H1 (cell line): ENCODE results near the gene ZNF532. TPM values are rescaled to one million over a fixed set of nuclear protein-coding genes. Genes with fewer than 3 reads are reported as not detected.

ENCODE experiments used
- CTCF ChIA-PET: fragments of 300-600 bp; sonication (Branson Sonifier 250); formaldehyde crosslinking; loops from one replicate; lab custom pipeline; 2021; ENCODE audit not compliant: partially characterized antibody; lab: Charles Lee
- POLR2A ChIA-PET: fragments of 300-600 bp; sonication (Branson Sonifier 250); formaldehyde crosslinking; loops from one replicate; lab custom pipeline; 2021; ENCODE audit warnings: inconsistent platforms; ENCODE audit not compliant: partially characterized antibody; lab: Charles Lee
- DNase-seq, 2 experiments: peaks; one replicate each; pipeline versions ENCODE4 v3.0.0 to v3.0.0-alpha.2; 2010 to 2022; ENCODE audit warnings: low spot score in 2 of 2, low read depth in 1 of 2, mixed read lengths in 1 of 2
- FAIRE-seq: peaks from 2 replicates; lab custom pipeline; 2011; peaks lifted over from hg19 to GRCh38; lab: Jason Lieb, UNC
- H2AFZ ChIP-seq: 2 replicates; pipeline ENCODE4 v1.8.1; 2012; ENCODE audit warnings: low read length, inconsistent platforms
- H2AK5ac ChIP-seq: 2 replicates; pipeline ENCODE4 v1.6.1; 2013; ENCODE audit warnings: low read depth, low read length
- H2BK120ac ChIP-seq: replicated peaks from 2 replicates; pipeline ENCODE3; 2013; ENCODE audit warnings: low read depth, low read length, inconsistent platforms
- H2BK12ac ChIP-seq: 2 replicates; pipeline ENCODE4 v1.6.1; 2013; ENCODE audit warnings: low read depth, low read length
- H2BK15ac ChIP-seq: 2 replicates; pipeline ENCODE4 v1.6.1; 2013; ENCODE audit warnings: low read length
- H2BK20ac ChIP-seq: 2 replicates; pipeline ENCODE4 v1.6.1; 2013; ENCODE audit warnings: low read length
- H2BK5ac ChIP-seq: 2 replicates; pipeline ENCODE4 v1.6.1; 2013; ENCODE audit warnings: low read depth, low read length
- H3K14ac ChIP-seq: 2 replicates; pipeline ENCODE4 v1.6.1; 2013; ENCODE audit warnings: inconsistent platforms; ENCODE audit not compliant: insufficient read length
- H3K18ac ChIP-seq: 2 replicates; pipeline ENCODE4 v1.6.1; 2013; ENCODE audit warnings: low read length; ENCODE audit errors: extremely low read depth
- H3K23ac ChIP-seq: 2 replicates; pipeline ENCODE4 v1.6.1; 2013; ENCODE audit warnings: inconsistent platforms; ENCODE audit not compliant: insufficient read length
- H3K23me2 ChIP-seq: 2 replicates; pipeline ENCODE4 v1.6.1; 2013; ENCODE audit warnings: low read depth, low read length
- H3K27ac ChIP-seq: 2 replicates; pipeline ENCODE4 v1.6.1; 2011; ENCODE audit warnings: low read depth, low read length, inconsistent platforms
- H3K27me3 ChIP-seq, 4 experiments: replicated peaks in 1 of 4; 1 replicate in 1 of 4; 2 replicates in 3 of 4; pipeline versions ENCODE4 v1.6.1 to v1.8.1; 2011 to 2013; ENCODE audit warnings: low read length in 3 of 4, mild to moderate bottlenecking in 3 of 4, inconsistent platforms in 2 of 4, mixed read lengths in 2 of 4, moderate library complexity in 1 of 4; ENCODE audit not compliant: control insufficient read depth in 3 of 4, insufficient read depth in 3 of 4; ENCODE audit errors: extremely low read depth in 1 of 4
- H3K36me3 ChIP-seq, 4 experiments: 2 replicates each; pipeline versions ENCODE4 v1.6.1 to v1.8.1; 2011 to 2013; ENCODE audit warnings: mild to moderate bottlenecking in 4 of 4, low read length in 3 of 4, moderate library complexity in 2 of 4, control low read depth in 1 of 4, inconsistent platforms in 1 of 4; ENCODE audit not compliant: insufficient read depth in 4 of 4, control insufficient read depth in 2 of 4
- H3K4ac ChIP-seq: replicated peaks from 2 replicates; pipeline ENCODE3; 2013; ENCODE audit warnings: low read length, low read depth, mixed read lengths, inconsistent platforms; ENCODE audit not compliant: insufficient read length
- H3K4me1 ChIP-seq, 4 experiments: replicated peaks in 1 of 4; 1 replicate in 1 of 4; 2 replicates in 3 of 4; pipeline versions ENCODE4 v1.6.1 to v1.8.1; 2011 to 2013; ENCODE audit warnings: low read length in 3 of 4, inconsistent platforms in 2 of 4, mixed read lengths in 1 of 4; ENCODE audit not compliant: insufficient read depth in 4 of 4, control insufficient read depth in 3 of 4
- H3K4me2 ChIP-seq, 2 experiments: 2 replicates each; pipeline versions ENCODE4 v1.6.1 to v1.8.1; 2011 to 2013; ENCODE audit warnings: low read depth in 2 of 2, low read length in 2 of 2, control low read depth in 1 of 2, inconsistent platforms in 1 of 2, mild to moderate bottlenecking in 1 of 2; ENCODE audit not compliant: insufficient read depth in 1 of 2
- H3K4me3 ChIP-seq, 4 experiments: fragments of 200-600, 300-600 bp in 1 of 4; sonication (generic), shearing (Covaris generic), sonication (Bioruptor Twin) in 1 of 4; 2 replicates each; pipeline versions ENCODE4 v1.5.1 to v1.8.1; 2011 to 2016; ENCODE audit warnings: low read length in 4 of 4, low read depth in 3 of 4, control low read depth in 2 of 4, inconsistent platforms in 2 of 4, mild to moderate bottlenecking in 2 of 4, mixed read lengths in 1 of 4, moderate library complexity in 1 of 4; ENCODE audit not compliant: insufficient read depth in 2 of 4; ENCODE audit errors: extremely low read depth in 1 of 4
- H3K56ac ChIP-seq: replicated peaks from 2 replicates; pipeline ENCODE3; 2013; ENCODE audit warnings: low read depth, mild to moderate bottlenecking, mixed read lengths, low read length, inconsistent platforms; ENCODE audit not compliant: insufficient read length
- H3K79me1 ChIP-seq: 2 replicates; pipeline ENCODE4 v1.6.1; 2013; ENCODE audit warnings: low read depth, low read length, control low read depth
- H3K79me2 ChIP-seq, 2 experiments: 2 replicates each; pipeline versions ENCODE4 v1.6.1 to v1.8.1; 2012 to 2013; ENCODE audit warnings: low read length in 2 of 2, mild to moderate bottlenecking in 2 of 2, inconsistent platforms in 1 of 2; ENCODE audit not compliant: insufficient read depth in 2 of 2, control insufficient read depth in 1 of 2
- H3K9ac ChIP-seq, 4 experiments: replicated peaks in 1 of 4; 1 replicate in 1 of 4; 2 replicates in 3 of 4; pipeline versions ENCODE4 v1.6.1 to v1.8.1; 2011 to 2013; ENCODE audit warnings: low read depth in 3 of 4, low read length in 3 of 4, control low read depth in 2 of 4, mild to moderate bottlenecking in 2 of 4, moderate library complexity in 2 of 4, inconsistent platforms in 1 of 4; ENCODE audit errors: extremely low read depth in 1 of 4
- H3K9me3 ChIP-seq, 2 experiments: 2 replicates each; pipeline versions ENCODE4 v1.6.1 to v1.8.1; 2012 to 2013; ENCODE audit warnings: mild to moderate bottlenecking in 2 of 2, moderate library complexity in 2 of 2, control low read depth in 1 of 2, inconsistent platforms in 1 of 2, low read depth in 1 of 2, low read length in 1 of 2, mixed read lengths in 1 of 2; ENCODE audit not compliant: insufficient read depth in 2 of 2
- H4K20me1 ChIP-seq, 2 experiments: replicated peaks in 1 of 2; 2 replicates each; pipeline versions ENCODE3 to v1.8.1; 2011 to 2013; ENCODE audit warnings: inconsistent platforms in 2 of 2, low read length in 2 of 2, mild to moderate bottlenecking in 1 of 2; ENCODE audit not compliant: insufficient read depth in 2 of 2, control insufficient read depth in 1 of 2
- H4K5ac ChIP-seq: 2 replicates; pipeline ENCODE4 v1.6.1; 2013; ENCODE audit warnings: low read length, low read depth, mixed read lengths, inconsistent platforms; ENCODE audit not compliant: insufficient read length
- H4K8ac ChIP-seq: 2 replicates; pipeline ENCODE4 v1.8.0; 2013; ENCODE audit warnings: mild to moderate bottlenecking, moderate library complexity, low read length, inconsistent platforms; ENCODE audit not compliant: insufficient read depth; ENCODE audit errors: extremely low read depth
- H4K91ac ChIP-seq: replicated peaks from 2 replicates; pipeline ENCODE3; 2013; ENCODE audit warnings: low read length, mixed read lengths, inconsistent platforms; ENCODE audit not compliant: insufficient read length
- CEBPB ChIP-seq: IDR thresholded peaks from 2 replicates; pipeline ENCODE4 v1.6.1; 2012; ENCODE audit warnings: low read depth, low read length
- GTF2F1 ChIP-seq: IDR thresholded peaks from 2 replicates; pipeline ENCODE4 v1.6.1; 2012; ENCODE audit warnings: low read depth, low read length, improper control_type of control experiment, borderline replicate concordance
- JUN ChIP-seq: IDR thresholded peaks from 2 replicates; pipeline ENCODE4 v1.6.1; 2011; ENCODE audit warnings: low read depth, mild to moderate bottlenecking, improper control_type of control experiment, low read length
- POLR2AphosphoS5 ChIP-seq: IDR thresholded peaks from 2 replicates; pipeline ENCODE4 v1.6.1; 2011; ENCODE audit warnings: low read depth, low read length
- RFX5 ChIP-seq: IDR thresholded peaks from 2 replicates; pipeline ENCODE4 v1.6.1; 2011; ENCODE audit warnings: low read depth, low read length, improper control_type of control experiment, borderline replicate concordance
- WGBS, 2 experiments: shearing (Covaris generic) in 1 of 2; methylation state at CpG; one replicate each; pipeline versions ENCODE4 v1.1.6 to v1.1.7; 2013 to 2015; ENCODE audit warnings: low lambda C conversion rate in 2 of 2, mixed read lengths in 2 of 2, inconsistent platforms in 1 of 2, low coverage in 1 of 2, missing lambda C conversion rate in 1 of 2; ENCODE audit not compliant: insufficient replicate concordance in 2 of 2, insufficient coverage in 1 of 2, insufficient read length in 1 of 2; ENCODE audit errors: extremely low coverage in 1 of 2, missing lambda C conversion rate in 1 of 2; 5-methylcytosine and 5-hydroxymethylcytosine counted together
- polyA plus RNA-seq, 7 experiments: library from polyadenylated mRNA; depleted of rRNA in 3 of 7; stranded (reverse) in 5 of 7; unstranded in 2 of 7; fragments of >200 nt in 5 of 7; fragments of 200-250 nt in 2 of 7; gene quantifications; 1 replicate in 5 of 7; 2 replicates in 1 of 7; 4 replicates in 1 of 7; pipeline versions ENCODE4 v1.2.1 to v1.2.3, GENCODE V29; 2011 to 2013; ENCODE audit warnings: missing spikeins in 2 of 7, mixed read lengths in 2 of 7
- total RNA-seq: library from RNA; stranded (reverse); fragmentation: NEBNext Ultra II Directional; extraction: Animal tissue kit (Norgen Biotek cat#: 25700); gene quantifications from 2 replicates; pipeline ENCODE4 v1.2.1, GENCODE V29; 2021

The ZNF532 gene
- total and polyA plus RNA-seq, 2 of the 8 experiments (the other 6 are each of a cell fraction or from before 2014, with no cell fraction given) = 143 to 240 TPM

GRCh38 chr18:58850786-58851469 is 13.7 kb upstream of the ZNF532 start:
- Histone ChIP-seq H4K5ac (no peak overlapping the region), H3K23me2 (no peaks in the 10 kb centered on the region; the same call in 1 of the 2 replicates), H3K36me3 (no peaks in the 10 kb centered on the region), H2BK5ac (peak overlapping the region; percentile 86; the same call in 1 of the 2 replicates), H4K8ac (no peak overlapping the region), H3K4me3 (peak overlapping the region in 1 of 4 experiments; percentile 18; a peak in 1 of 8 replicates), H3K4me1 (peaks cover 10 to 34% (median 32%) of the 10 kb centered on the region in 4 experiments; a peak in 6 of 7 replicates), H3K79me2 (no peaks in the 10 kb centered on the region), H3K23ac (no peak overlapping the region), H2AK5ac (no peak overlapping the region), H2AFZ (no peak overlapping the region), H3K4ac (no peak overlapping the region), H3K14ac (no peak overlapping the region), H4K20me1 (no peaks in the 10 kb centered on the region), H3K79me1 (no peaks in the 10 kb centered on the region), H2BK120ac (peak overlapping the region; percentile 9), H2BK20ac (peak overlapping the region; percentile 53; the same call in 1 of the 2 replicates), H3K27ac (0 out of 2 replicates have a peak overlapping the region, but pooled peaks have one; percentile 6), H2BK15ac (no peak overlapping the region; the same call in 1 of the 2 replicates), H2BK12ac (peak overlapping the region; percentile 98; the same call in 1 of the 2 replicates), H4K91ac (no peak overlapping the region), H3K9me3 (no peaks in the 10 kb centered on the region), H3K18ac (no peak overlapping the region), H3K4me2 (peak overlapping the region; percentile 35 to 41; a peak in 3 of 4 replicates), H3K9ac (no peak overlapping the region), H3K27me3 (no peaks in the 10 kb centered on the region), H3K56ac (peak overlapping the region; percentile 48)
- FAIRE-seq (no peak), DNase-seq (no peak)
- ChIA-PET POLR2A (interaction anchor here (0.6 to 12.2 kb wide), 13 partner anchors 8 to 327 kb away, joined by 3 to 289 read pairs (median 3); partner anchors contain the start of gene ZNF532), CTCF (interaction anchor here (0.7 to 4.6 kb wide), 6 partner anchors 16 to 208 kb away, joined by 3 to 16 read pairs (median 3); no protein-coding TSS in a partner anchor)
- TF ChIP-seq CEBPB = peak; percentile 10; the same call in 1 of the 2 replicates
- TF ChIP-seq POLR2AphosphoS5 = 0 out of 2 replicates have a peak, but pooled peaks have one; percentile 19
- no peak for TF ChIP-seq JUN
- TF ChIP-seq RFX5 = no peak
- TF ChIP-seq GTF2F1 = no peak
- 70% methylated on average over 12 of the region's 12 CpGs; no CpG with 5 or more reads in 1 of the 2 experiments for WGBS, 2 experiments
